Osteocyte (in vitro differentiated cells): ENCODE measurements around the gene PTTG2. TPM values are rescaled to one million over a fixed set of nuclear protein-coding genes. Genes with fewer than 3 reads are reported as not detected.

Experiments used
- DNase-seq: peaks from one replicate; pipeline ENCODE4 v3.0.0; 2021; ENCODE audit warnings: mixed read lengths; ENCODE audit not compliant: unreplicated experiment; ENCODE audit errors: extremely low spot score
- H3K27ac Mint-ChIP-seq: one replicate; pipeline ENCODE4 v1.8.0; 2021; ENCODE audit warnings: mild to moderate bottlenecking, mixed read lengths; ENCODE audit not compliant: unreplicated experiment
- H3K27me3 Mint-ChIP-seq: one replicate; pipeline ENCODE4 v1.8.0; 2021; ENCODE audit warnings: mixed read lengths; ENCODE audit not compliant: unreplicated experiment
- H3K36me3 Mint-ChIP-seq: one replicate; pipeline ENCODE4 v1.8.0; 2021; ENCODE audit warnings: mixed read lengths; ENCODE audit not compliant: unreplicated experiment
- H3K4me1 Mint-ChIP-seq: one replicate; pipeline ENCODE4 v1.8.0; 2021; ENCODE audit warnings: mixed read lengths; ENCODE audit not compliant: unreplicated experiment
- H3K4me3 Mint-ChIP-seq: one replicate; pipeline ENCODE4 v1.8.0; 2021; ENCODE audit warnings: mild to moderate bottlenecking, moderate library complexity, mixed read lengths; ENCODE audit not compliant: unreplicated experiment
- H3K9me3 Mint-ChIP-seq: one replicate; pipeline ENCODE4 v1.8.0; 2021; ENCODE audit warnings: mixed read lengths; ENCODE audit not compliant: unreplicated experiment
- total RNA-seq: library from RNA; stranded (reverse); gene quantifications from 2 replicates; pipeline ENCODE4 v1.2.1, GENCODE V29; 2021
- TF ChIP-seq, protein P1 (sequence below): fragments of 200-600 bp; sonication (generic); IDR thresholded peaks from 2 replicates; pipeline ENCODE4 v1.5.0; 2021; ENCODE audit warnings: antibody characterized with exemption, mild to moderate bottlenecking, moderate library complexity

PTTG2 gene
- total RNA-seq, 1 donor from 2014 or later = not detected

DNA sequence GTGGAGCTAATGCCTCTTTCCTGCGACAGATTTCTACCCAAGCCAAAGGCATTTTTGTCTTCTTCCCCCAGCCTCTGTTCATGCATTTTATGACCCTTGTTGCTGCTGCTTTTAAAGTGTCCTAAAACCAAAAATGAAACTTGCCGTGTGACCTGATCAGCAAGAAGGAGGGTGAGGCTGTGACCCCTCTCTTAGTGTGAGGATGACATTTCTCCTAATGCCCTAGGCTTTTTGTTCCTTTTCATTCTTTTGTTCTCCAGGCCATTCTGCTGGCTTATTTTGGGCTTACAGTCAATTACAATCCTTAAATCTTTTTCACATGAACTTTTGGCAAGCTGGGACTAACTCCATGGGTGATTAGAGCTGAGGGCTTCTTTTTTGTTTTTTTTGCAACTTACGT lies 34.4 kb downstream of the PTTG2 start:
- no peak for DNase-seq
- H3K27ac Mint-ChIP-seq = no peak overlapping the region
- no peak overlapping the region for H3K4me3 Mint-ChIP-seq
- no peaks in the 10 kb centered on the region for H3K9me3 Mint-ChIP-seq
- H3K4me1 Mint-ChIP-seq = peaks cover 13% of the 10 kb centered on the region
- TF ChIP-seq, protein P1, sequence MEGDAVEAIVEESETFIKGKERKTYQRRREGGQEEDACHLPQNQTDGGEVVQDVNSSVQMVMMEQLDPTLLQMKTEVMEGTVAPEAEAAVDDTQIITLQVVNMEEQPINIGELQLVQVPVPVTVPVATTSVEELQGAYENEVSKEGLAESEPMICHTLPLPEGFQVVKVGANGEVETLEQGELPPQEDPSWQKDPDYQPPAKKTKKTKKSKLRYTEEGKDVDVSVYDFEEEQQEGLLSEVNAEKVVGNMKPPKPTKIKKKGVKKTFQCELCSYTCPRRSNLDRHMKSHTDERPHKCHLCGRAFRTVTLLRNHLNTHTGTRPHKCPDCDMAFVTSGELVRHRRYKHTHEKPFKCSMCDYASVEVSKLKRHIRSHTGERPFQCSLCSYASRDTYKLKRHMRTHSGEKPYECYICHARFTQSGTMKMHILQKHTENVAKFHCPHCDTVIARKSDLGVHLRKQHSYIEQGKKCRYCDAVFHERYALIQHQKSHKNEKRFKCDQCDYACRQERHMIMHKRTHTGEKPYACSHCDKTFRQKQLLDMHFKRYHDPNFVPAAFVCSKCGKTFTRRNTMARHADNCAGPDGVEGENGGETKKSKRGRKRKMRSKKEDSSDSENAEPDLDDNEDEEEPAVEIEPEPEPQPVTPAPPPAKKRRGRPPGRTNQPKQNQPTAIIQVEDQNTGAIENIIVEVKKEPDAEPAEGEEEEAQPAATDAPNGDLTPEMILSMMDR = no peak
- H3K36me3 Mint-ChIP-seq = no peaks in the 10 kb centered on the region
- no peaks in the 10 kb centered on the region for H3K27me3 Mint-ChIP-seq

GRCh38 chr4:37995299-37995821 lies 35.2 kb downstream of the PTTG2 start:
- H3K27ac Mint-ChIP-seq = no peak overlapping the region
- no peaks in the 10 kb centered on the region for H3K36me3 Mint-ChIP-seq
- peaks cover 10% of the 10 kb centered on the region for H3K4me1 Mint-ChIP-seq
- no peaks in the 10 kb centered on the region for H3K27me3 Mint-ChIP-seq
- H3K4me3 Mint-ChIP-seq = no peak overlapping the region
- H3K9me3 Mint-ChIP-seq = no peaks in the 10 kb centered on the region
- no peak for DNase-seq
- TF ChIP-seq, protein P1 = no peak

DNA sequence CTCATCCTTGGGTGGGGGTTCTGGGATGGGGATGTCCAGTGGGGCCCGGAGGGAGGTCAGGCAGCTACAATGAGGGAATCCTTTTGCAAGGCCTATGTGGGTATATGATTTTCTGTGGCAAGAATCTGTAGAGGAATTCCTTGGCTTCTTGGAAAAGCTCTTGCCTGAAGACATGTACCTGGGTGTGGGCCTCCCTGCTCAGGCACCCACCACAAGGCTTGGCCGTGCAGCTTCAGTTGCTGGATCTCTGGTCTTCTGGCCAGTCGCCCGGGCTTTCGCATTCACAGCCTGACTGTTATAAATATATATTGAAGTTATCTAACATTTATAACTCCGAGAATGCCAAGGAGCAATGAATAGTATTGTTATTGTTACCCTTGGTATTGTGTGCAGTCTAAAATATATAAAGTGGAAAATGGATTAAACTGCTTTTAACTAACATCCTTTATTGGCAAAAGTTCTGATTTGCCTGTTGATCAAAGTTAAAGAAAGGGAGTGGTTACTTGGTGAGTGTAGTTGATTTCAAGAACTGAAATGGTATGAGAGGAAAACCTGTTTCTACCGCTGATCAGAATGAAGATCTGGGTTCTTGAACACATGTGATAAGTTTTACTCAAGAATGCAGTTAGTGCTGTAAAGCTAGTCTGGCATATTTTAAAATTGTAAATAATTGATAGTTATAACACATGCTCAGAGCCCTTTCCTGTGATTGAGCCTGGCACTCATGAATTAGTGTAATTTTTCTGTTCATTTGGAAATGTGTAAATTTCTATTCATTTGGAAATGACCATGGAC lies 36.0 kb downstream of the PTTG2 start:
- Mint-ChIP-seq H3K27ac (no peak overlapping the region), H3K4me1 (peaks cover 10% of the 10 kb centered on the region), H3K9me3 (no peaks in the 10 kb centered on the region), H3K36me3 (no peaks in the 10 kb centered on the region), H3K4me3 (no peak overlapping the region), H3K27me3 (no peaks in the 10 kb centered on the region)
- TF ChIP-seq, protein P1 = no peak
- no peak for DNase-seq

- Mint-ChIP-seq H3K4me1 (peaks cover 15% of the 10 kb centered on the region), H3K36me3 (no peaks in the 10 kb centered on the region), H3K27ac (no peak overlapping the region), H3K9me3 (no peaks in the 10 kb centered on the region), H3K27me3 (no peaks in the 10 kb centered on the region), H3K4me3 (no peak overlapping the region)
- no peak for DNase-seq
- TF ChIP-seq, protein P1 = no peak
These were observed 38.0 kb downstream of the PTTG2 start for GRCh38 chr4:37998226-37998625.

DNA sequence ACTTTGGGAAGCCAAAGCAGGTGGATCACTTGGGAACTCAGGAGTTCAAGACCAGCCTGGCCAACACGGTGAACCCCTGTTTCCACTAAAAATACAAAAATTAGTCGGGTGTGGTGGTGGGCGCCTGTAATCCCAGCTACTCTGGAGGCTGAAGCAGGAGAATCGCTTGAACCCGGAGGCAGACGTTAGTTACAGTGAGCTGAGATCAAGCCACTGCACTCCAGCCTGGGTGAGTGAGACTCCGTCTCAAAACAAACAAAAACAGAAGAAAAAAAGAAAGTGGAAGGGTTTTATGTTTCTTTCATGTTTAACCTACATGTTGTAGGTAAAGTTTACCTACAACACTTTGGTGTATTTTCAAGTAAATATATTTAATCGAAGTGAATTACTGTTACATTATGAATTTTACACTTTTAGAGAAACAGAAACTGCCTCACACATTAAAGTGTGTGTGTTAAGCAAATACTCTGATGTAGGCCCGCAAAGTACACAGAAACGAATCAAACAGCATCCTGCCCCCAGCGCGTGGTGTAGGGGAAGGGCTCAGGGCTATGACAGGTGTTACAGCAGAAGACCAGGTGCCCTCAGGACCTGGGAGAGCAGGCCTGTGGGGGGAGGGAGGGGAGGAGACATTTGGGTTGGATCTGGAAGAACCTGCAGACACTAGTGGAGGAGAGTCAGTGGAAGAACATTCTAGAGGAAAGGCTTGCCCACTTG lies 39.0 kb downstream of the PTTG2 start:
- no peak overlapping the region for H3K27ac Mint-ChIP-seq
- peaks cover 18% of the 10 kb centered on the region for H3K4me1 Mint-ChIP-seq
- no peaks in the 10 kb centered on the region for H3K36me3 Mint-ChIP-seq
- no peaks in the 10 kb centered on the region for H3K27me3 Mint-ChIP-seq
- no peak for DNase-seq
- H3K9me3 Mint-ChIP-seq = no peaks in the 10 kb centered on the region
- TF ChIP-seq, protein P1 = no peak
- no peak overlapping the region for H3K4me3 Mint-ChIP-seq
